Stimulated activated effector memory CD8-positive, alpha-beta T cell treated with anti-CD3 and anti-CD28 coated beads, Interleukin-12 subunit alpha, Interleukin-12 subunit beta, amount 100 ng/mL, for 72 hours (primary cell): ENCODE data around the gene AKR1D1.
A peak's percentile ranks its signal among the peaks of the same experiment; 100 is the strongest.
"Not testable (repeated sequence)": the region's sequence is repeated elsewhere in the genome, so short reads cannot be mapped to it uniquely, and the experiment has no call there.

Source experiments
- ATAC-seq: fragments of 150-1000 bp; cut with Tn5 transposase; 2 replicates; pipeline ENCODE4 v1.10.0; 2021
- DNase-seq, 2 donors: peaks; one replicate each; pipeline ENCODE4 v3.0.0; 2021 to 2022; ENCODE audit warnings: low spot score in 2 of 2
- H3K27ac Mint-ChIP-seq: one replicate; pipeline ENCODE4 v1.8.0; 2022; ENCODE audit warnings: mild to moderate bottlenecking, mixed read lengths
- H3K36me3 Mint-ChIP-seq: one replicate; pipeline ENCODE4 v1.8.0; 2022; ENCODE audit warnings: mild to moderate bottlenecking, mixed read lengths
- H3K4me1 Mint-ChIP-seq: one replicate; pipeline ENCODE4 v1.8.0; 2022; ENCODE audit warnings: mixed read lengths
- H3K4me3 Mint-ChIP-seq: one replicate; pipeline ENCODE4 v1.8.0; 2022; ENCODE audit warnings: mild to moderate bottlenecking, mixed read lengths
- H3K9me3 Mint-ChIP-seq: one replicate; pipeline ENCODE4 v1.8.0; 2022; ENCODE audit warnings: mixed read lengths

Gene AKR1D1

DNA sequence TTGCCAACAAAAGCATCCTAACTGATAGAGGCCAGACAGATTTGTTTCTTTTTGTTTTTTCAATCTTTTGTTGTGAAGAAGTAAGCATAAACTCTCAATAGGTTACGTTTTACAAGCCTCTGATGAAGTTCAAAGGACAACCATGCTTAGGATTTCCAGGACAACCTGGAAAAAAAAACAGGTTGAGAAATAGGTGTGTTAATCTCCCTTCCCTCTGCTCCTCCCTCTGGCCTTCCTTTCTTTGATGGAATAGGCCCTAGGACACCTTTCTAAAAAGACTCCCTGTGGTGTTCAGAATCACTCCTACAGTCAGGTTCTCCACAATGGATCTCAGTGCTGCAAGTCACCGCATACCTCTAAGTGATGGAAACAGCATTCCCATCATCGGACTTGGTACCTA lies at the start of gene AKR1D1:
AKR1D1 (plus strand) TSS at position 264 of the 400 bp plus-strand sequence; CDS start at position 324, 60 bp downstream.
- Mint-ChIP-seq H3K4me3 (no peak within 1 kb of the TSS), H3K27ac (no peak within 1 kb of the TSS)

GRCh38 chr7:138027100-138027499 lies 49.2 kb upstream of the AKR1D1 start:
- Mint-ChIP-seq H3K27ac (no peak overlapping the region), H3K4me1 (no peaks in the 10 kb centered on the region), H3K9me3 (no peaks in the 10 kb centered on the region), H3K36me3 (no peaks in the 10 kb centered on the region), H3K4me3 (no peak overlapping the region)
- DNase-seq (no peak), ATAC-seq (no peak)

More for the DNA sequence above, at the start of gene AKR1D1:
- Mint-ChIP-seq H3K36me3 (no peaks in the 10 kb centered on the region), H3K9me3 (peaks cover 2% of the 10 kb centered on the region), H3K4me1 (no peaks in the 10 kb centered on the region)
- DNase-seq (no peak), ATAC-seq (no peak)

- no peak for ATAC-seq
- Mint-ChIP-seq H3K4me3 (no peak overlapping the region), H3K9me3 (no peaks in the 10 kb centered on the region), H3K36me3 (no peaks in the 10 kb centered on the region), H3K4me1 (no peaks in the 10 kb centered on the region), H3K27ac (no peak overlapping the region)
- no peak for DNase-seq
Observed at GRCh38 chr7:138029126-138029525, 47.1 kb upstream of the AKR1D1 start.

DNA sequence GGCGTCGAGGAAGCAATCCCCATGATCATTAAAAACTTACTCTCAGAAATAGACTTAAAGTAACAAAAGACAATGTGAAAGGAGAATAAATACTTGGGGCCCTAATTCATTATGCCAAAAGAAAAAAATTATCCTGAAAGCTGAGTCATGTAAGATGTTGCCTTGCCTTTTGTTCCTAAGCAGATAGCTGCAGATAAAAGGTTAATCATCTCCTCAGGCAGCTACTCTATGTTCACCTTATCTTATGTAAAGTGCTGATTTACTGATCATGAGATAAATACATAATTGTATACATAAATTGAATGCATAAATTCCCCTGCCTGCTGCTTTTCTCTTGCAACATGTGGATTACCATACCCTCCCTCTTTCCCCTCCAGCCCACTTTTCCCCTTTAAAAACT lies 46.3 kb upstream of the AKR1D1 start:
- no peak for DNase-seq
- Mint-ChIP-seq H3K36me3 (no peaks in the 10 kb centered on the region), H3K4me3 (no peak overlapping the region), H3K9me3 (no peaks in the 10 kb centered on the region), H3K27ac (no peak overlapping the region), H3K4me1 (no peaks in the 10 kb centered on the region)
- no peak for ATAC-seq

- DNase-seq (no peak), ATAC-seq (no peak)
- Mint-ChIP-seq H3K4me1 (no peaks in the 10 kb centered on the region), H3K27ac (no peak overlapping the region), H3K36me3 (no peaks in the 10 kb centered on the region), H3K9me3 (no peaks in the 10 kb centered on the region), H3K4me3 (no peak overlapping the region)
Observed at GRCh38 chr7:138030679-138031351, 45.4 kb upstream of the AKR1D1 start.

- H3K36me3 Mint-ChIP-seq, result no peaks in the 10 kb centered on the region
- no peaks in the 10 kb centered on the region for H3K9me3 Mint-ChIP-seq
- ATAC-seq (peak; percentile 44), DNase-seq (no peak)
- H3K27ac Mint-ChIP-seq, result no peak overlapping the region
- no peaks in the 10 kb centered on the region for H3K4me1 Mint-ChIP-seq
- H3K4me3 Mint-ChIP-seq, result no peak overlapping the region
Observed at GRCh38 chr7:138032186-138032585, 44.1 kb upstream of the AKR1D1 start.

DNA sequence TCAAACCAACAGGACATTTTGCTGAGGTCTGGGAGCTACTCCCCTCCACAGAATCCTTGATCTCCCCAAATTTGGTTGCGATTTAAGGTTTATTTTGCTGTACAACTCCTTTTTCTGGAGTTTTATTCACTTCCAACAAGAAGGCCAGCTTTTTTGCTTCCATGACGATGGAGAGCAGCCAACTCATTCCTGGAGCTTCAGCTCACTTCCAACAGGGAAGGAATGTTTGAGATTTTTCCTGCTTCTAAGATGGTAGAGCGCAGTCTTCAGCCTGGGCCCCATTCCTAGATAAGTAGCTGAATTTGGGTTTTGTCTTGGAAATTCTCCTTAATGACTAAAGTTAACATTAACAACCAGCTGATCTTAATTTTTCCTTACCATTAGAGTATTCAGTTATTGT lies 43.5 kb upstream of the AKR1D1 start:
- Mint-ChIP-seq H3K4me3 (no peak overlapping the region), H3K36me3 (no peaks in the 10 kb centered on the region), H3K4me1 (no peaks in the 10 kb centered on the region), H3K9me3 (no peaks in the 10 kb centered on the region), H3K27ac (no peak overlapping the region)
- no peak for DNase-seq
- no peak for ATAC-seq

GRCh38 chr7:138033241-138033640 lies 43.0 kb upstream of the AKR1D1 start:
- H3K36me3 Mint-ChIP-seq, result no peaks in the 10 kb centered on the region
- no peak for ATAC-seq
- no peaks in the 10 kb centered on the region for H3K9me3 Mint-ChIP-seq
- H3K4me1 Mint-ChIP-seq, result no peaks in the 10 kb centered on the region
- H3K27ac Mint-ChIP-seq, result no peak overlapping the region
- H3K4me3 Mint-ChIP-seq, result no peak overlapping the region
- no peak for DNase-seq

DNA sequence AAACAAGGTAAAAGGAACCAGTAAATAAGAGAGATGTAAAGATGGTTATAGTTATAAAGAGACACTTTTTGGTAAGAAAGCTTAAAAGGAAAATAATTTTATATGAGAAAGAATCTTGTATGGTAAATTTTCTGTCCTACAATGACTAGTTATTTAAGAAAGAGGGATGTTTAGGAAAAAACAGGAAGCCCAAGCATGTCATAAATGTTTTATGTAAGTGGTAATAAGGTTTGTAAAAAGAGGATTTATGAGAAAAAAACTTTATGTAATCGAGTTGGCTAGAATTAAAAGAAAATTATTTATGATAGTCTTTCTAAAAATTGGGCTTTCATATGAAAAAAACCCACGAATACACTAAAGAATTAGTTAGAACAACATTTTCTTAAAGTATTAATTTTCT lies 40.1 kb upstream of the AKR1D1 start:
- no peak overlapping the region for H3K4me3 Mint-ChIP-seq
- no peaks in the 10 kb centered on the region for H3K36me3 Mint-ChIP-seq
- no peak overlapping the region for H3K27ac Mint-ChIP-seq
- DNase-seq, result no peak
- no peak for ATAC-seq
- H3K4me1 Mint-ChIP-seq, result no peaks in the 10 kb centered on the region
- H3K9me3 Mint-ChIP-seq, result no peaks in the 10 kb centered on the region

DNA sequence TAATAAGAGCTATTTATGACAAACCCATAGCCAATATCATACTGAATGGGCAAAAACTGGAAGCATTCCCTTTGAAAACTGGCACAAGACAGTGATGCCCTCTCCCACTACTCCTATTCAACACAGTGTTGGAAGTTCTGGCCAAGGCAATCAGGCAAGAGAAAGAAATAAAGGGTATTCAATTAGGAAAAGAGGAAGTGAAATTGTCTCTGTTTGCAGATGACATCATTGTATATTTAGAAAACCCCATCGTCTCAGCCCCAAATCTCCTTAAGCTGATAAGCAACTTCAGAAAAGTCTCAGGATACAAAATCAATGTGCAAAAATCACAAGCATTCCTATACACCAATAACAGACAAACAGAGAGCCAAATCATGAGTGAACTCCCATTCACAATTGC lies 36.2 kb upstream of the AKR1D1 start:
- H3K4me1 Mint-ChIP-seq, DNase-seq, H3K27ac Mint-ChIP-seq, ATAC-seq, H3K4me3 Mint-ChIP-seq, H3K9me3 Mint-ChIP-seq, H3K36me3 Mint-ChIP-seq: not testable (repeated sequence)

DNA sequence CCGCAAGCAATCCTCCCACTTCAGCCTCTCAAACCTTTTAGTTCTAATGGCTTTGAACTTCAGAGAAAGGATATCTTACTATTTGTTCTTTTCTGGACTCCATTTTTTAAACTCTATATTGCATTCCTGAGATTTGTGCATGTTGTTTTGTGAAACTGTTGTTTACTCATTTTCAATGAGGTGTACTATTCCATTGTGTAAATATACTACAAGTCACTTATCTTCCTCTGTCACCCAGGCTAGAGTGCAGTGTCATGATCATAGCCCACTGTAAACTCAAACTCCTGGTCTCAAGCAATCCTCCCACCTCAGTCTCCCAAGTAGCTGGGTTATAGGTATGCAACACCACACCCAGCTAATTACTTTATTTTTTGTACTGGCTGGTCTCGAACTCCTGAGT lies 31.4 kb upstream of the AKR1D1 start:
- ATAC-seq (no peak), DNase-seq (no peak)
- Mint-ChIP-seq H3K36me3 (no peaks in the 10 kb centered on the region), H3K4me3 (no peak overlapping the region), H3K4me1 (no peaks in the 10 kb centered on the region), H3K9me3 (no peaks in the 10 kb centered on the region), H3K27ac (no peak overlapping the region)

DNA sequence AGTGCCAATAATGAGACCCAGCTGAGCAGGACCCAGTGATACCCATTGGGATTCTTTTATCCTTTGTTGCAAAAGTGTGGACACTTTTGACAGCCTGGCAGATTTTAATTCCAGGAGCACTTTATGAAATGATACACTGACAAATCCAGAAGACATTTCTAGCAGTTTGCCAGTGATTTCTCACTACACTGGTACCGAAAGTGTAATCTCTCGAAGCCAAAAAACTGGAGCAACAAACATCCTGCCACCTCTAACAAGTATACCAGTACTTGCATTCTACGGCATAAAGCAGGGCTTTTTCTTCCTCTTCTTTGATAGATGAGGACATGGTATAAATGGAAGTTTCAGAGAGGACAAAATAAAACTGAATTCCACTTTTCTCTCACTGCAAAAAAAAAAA lies 28.4 kb upstream of the AKR1D1 start:
- Mint-ChIP-seq H3K9me3 (peaks cover 5% of the 10 kb centered on the region), H3K4me3 (no peak overlapping the region), H3K27ac (no peak overlapping the region), H3K36me3 (no peaks in the 10 kb centered on the region), H3K4me1 (no peaks in the 10 kb centered on the region)
- DNase-seq (no peak), ATAC-seq (no peak)

- DNase-seq (no peak), ATAC-seq (no peak)
- Mint-ChIP-seq H3K4me1 (no peaks in the 10 kb centered on the region), H3K27ac (no peak overlapping the region), H3K9me3 (peaks cover 5% of the 10 kb centered on the region), H3K4me3 (no peak overlapping the region), H3K36me3 (no peaks in the 10 kb centered on the region)
Observed at GRCh38 chr7:138049505-138050116, 26.6 kb upstream of the AKR1D1 start.

- ATAC-seq, DNase-seq, H3K9me3 Mint-ChIP-seq, H3K36me3 Mint-ChIP-seq, H3K27ac Mint-ChIP-seq, H3K4me1 Mint-ChIP-seq, H3K4me3 Mint-ChIP-seq: not testable (repeated sequence)
Observed at GRCh38 chr7:138051712-138052247, 24.5 kb upstream of the AKR1D1 start.

GRCh38 chr7:138052696-138053095 lies 23.6 kb upstream of the AKR1D1 start:
- H3K9me3 Mint-ChIP-seq, result peaks cover 5% of the 10 kb centered on the region
- H3K4me1 Mint-ChIP-seq, result no peaks in the 10 kb centered on the region
- no peak overlapping the region for H3K27ac Mint-ChIP-seq
- ATAC-seq (no peak), DNase-seq (no peak)
- H3K36me3 Mint-ChIP-seq, result no peaks in the 10 kb centered on the region
- no peak overlapping the region for H3K4me3 Mint-ChIP-seq

DNA sequence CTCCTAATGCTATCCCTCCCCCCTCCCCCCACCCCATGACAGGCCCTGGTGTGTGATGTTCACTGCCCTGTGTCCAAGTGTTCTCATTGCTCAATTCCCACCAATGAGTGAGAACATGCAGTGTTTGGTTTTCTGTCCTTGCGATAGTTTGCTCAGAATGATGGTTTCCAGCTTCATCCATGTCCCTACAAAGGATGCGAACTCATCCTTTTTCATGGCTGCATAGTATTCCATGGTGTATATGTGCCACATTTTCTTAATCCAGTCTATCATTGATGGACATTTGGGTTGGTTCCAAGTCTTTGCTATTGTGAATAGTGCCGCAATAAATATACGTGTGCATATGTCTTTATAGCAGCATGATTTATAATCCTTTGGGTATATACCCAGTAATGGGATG lies 20.6 kb upstream of the AKR1D1 start:
- not testable (repeated sequence) for H3K9me3 Mint-ChIP-seq, ATAC-seq, H3K36me3 Mint-ChIP-seq

More for the DNA sequence above, 20.6 kb upstream of the AKR1D1 start:
- H3K4me3 Mint-ChIP-seq, H3K27ac Mint-ChIP-seq, H3K4me1 Mint-ChIP-seq, DNase-seq: not testable (repeated sequence)
